Hematopoietic multipotent progenitor cell treated with erythropoietin and hydrocortisone succinate and interleukin-3 and kit ligand, for 15 days (in vitro differentiated cells): ENCODE measurements around the gene ZNF681.
A peak's percentile ranks its signal among the peaks of the same experiment; 100 is the strongest.
"Not testable (repeated sequence)": the region's sequence is repeated elsewhere in the genome, so short reads cannot be mapped to it uniquely, and the experiment has no call there.

Source experiments
- DNase-seq: peaks from one replicate; pipeline ENCODE4 v3.0.0-alpha.2; 2015; ENCODE audit warnings: low spot score

ZNF681 gene

GRCh38 chr19:23758187-23759074, at the start of gene ZNF681:
ZNF681 (minus strand) TSS chr19:23758891; CDS start chr19:23758749, 142 bp downstream.
- peak; percentile 3 for DNase-seq

- no peak for DNase-seq
Observed at GRCh38 chr19:23804676-23805075, 46.0 kb upstream of the ZNF681 start.

- no peak for DNase-seq
Observed at GRCh38 chr19:23802290-23802689, 43.6 kb upstream of the ZNF681 start.

GRCh38 chr19:23801803-23802202, 43.1 kb upstream of the ZNF681 start:
- no peak for DNase-seq

- no peak for DNase-seq
Observed at GRCh38 chr19:23800868-23801267, 42.2 kb upstream of the ZNF681 start.

GRCh38 chr19:23800271-23800670, 41.6 kb upstream of the ZNF681 start:
- no peak for DNase-seq

GRCh38 chr19:23799321-23799720, 40.6 kb upstream of the ZNF681 start:
- no peak for DNase-seq

GRCh38 chr19:23795462-23795861, 36.8 kb upstream of the ZNF681 start:
- no peak for DNase-seq

- DNase-seq = no peak
Observed at GRCh38 chr19:23792784-23793183, 34.1 kb upstream of the ZNF681 start.

GRCh38 chr19:23790641-23791488, 32.2 kb upstream of the ZNF681 start:
- no peak for DNase-seq

- DNase-seq = no peak
Observed at GRCh38 chr19:23789246-23789645, 30.6 kb upstream of the ZNF681 start.

- DNase-seq = no peak
Observed at GRCh38 chr19:23788411-23788810, 29.7 kb upstream of the ZNF681 start.

GRCh38 chr19:23787106-23787505, 28.4 kb upstream of the ZNF681 start:
- DNase-seq = no peak

- DNase-seq = no peak
Observed at GRCh38 chr19:23785982-23786381, 27.3 kb upstream of the ZNF681 start.

GRCh38 chr19:23784274-23784673, 25.6 kb upstream of the ZNF681 start:
- no peak for DNase-seq

- no peak for DNase-seq
Observed at GRCh38 chr19:23783636-23784035, 24.9 kb upstream of the ZNF681 start.

GRCh38 chr19:23779645-23780044, 21.0 kb upstream of the ZNF681 start:
- DNase-seq = no peak

- DNase-seq = no peak
Observed at GRCh38 chr19:23778566-23778965, 19.9 kb upstream of the ZNF681 start.

GRCh38 chr19:23778036-23778435, 19.3 kb upstream of the ZNF681 start:
- not testable (repeated sequence) for DNase-seq

- no peak for DNase-seq
Observed at GRCh38 chr19:23777216-23777615, 18.5 kb upstream of the ZNF681 start.

GRCh38 chr19:23776507-23777205, 18.0 kb upstream of the ZNF681 start:
- DNase-seq = no peak

GRCh38 chr19:23774524-23774971, 15.9 kb upstream of the ZNF681 start:
- DNase-seq = no peak
